GM21423 (cell line): Measurements from ENCODE around the gene NNAT.

Source experiments
- ATAC-seq: cut with Tn5 transposase; IDR thresholded peaks from one replicate; pipeline ENCODE4 v1.9.1; 2021; ENCODE audit warnings: mild to moderate bottlenecking, moderate library complexity; ENCODE audit not compliant: unreplicated experiment

Gene NNAT

DNA sequence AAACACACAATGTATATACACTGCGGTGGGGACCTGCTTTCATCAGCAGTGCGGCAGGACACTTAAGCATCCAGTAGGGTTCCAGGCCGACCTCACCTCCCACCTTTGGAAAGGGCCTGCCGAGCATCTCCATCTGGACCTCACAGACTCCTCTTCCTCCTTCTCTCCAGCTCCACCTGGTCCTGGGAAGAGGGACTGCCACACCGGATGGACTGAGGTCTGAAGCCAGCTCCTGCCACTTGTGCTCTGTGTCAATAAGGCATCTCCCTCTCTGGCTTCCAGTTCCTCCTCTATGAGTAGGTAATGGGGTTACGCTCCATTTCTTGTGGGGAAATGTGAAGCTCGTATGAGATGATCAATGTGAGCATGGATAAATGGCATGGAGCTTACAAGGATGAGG, 19.1 kb upstream of the NNAT start:
- ATAC-seq, result no peak

DNA sequence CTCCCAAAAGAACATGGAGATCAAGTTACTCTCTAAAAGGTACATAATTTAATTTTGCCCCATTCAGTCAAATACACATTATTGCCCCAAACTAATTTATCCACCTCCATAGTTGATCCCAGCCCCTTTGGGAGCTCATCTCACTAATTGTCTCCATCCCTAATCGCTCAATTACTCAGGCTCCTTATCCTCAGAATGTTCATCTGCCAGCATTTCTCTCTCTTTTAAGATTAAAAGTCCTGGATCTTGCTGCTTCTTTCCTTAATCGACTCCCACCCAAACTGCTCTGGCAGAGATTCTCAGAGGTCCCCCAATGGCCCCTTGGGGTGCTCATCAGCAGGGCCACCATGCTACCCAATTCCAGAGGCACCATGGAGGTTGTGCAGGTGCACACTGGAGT, 18.4 kb upstream of the NNAT start:
- ATAC-seq, result no peak

DNA sequence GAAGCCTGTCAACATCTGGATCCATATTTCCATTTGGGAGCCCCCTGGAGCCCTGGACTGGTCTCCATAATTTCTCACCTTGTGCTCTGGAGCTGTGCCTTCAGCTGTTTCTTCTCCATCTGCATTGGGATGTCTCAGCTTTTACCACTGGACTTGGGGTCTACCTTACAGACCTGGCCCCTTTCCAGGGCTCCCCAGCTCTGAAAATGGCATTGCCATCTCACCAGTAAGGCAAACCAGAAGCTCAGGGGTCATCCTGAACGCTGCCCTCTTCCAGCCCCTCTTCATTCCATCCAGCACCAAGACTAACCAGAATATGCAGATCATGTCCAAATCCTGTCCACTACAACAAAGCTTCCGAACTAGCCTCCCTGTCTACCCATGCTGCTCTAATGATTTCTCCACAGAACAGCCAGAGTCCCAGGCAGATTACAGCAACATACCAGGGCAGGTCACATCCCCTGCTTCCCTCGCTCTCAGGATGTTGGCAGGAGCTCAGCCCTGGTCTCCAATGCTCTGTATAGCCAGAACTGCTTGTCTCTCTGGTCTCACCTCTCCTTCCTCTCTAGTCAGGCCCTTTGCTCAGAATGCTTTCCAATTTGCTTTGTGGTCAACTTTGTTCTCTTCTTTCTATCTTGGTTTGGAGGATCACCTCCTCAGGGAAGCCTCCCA, 17.7 kb upstream of the NNAT start:
- no peak for ATAC-seq

DNA sequence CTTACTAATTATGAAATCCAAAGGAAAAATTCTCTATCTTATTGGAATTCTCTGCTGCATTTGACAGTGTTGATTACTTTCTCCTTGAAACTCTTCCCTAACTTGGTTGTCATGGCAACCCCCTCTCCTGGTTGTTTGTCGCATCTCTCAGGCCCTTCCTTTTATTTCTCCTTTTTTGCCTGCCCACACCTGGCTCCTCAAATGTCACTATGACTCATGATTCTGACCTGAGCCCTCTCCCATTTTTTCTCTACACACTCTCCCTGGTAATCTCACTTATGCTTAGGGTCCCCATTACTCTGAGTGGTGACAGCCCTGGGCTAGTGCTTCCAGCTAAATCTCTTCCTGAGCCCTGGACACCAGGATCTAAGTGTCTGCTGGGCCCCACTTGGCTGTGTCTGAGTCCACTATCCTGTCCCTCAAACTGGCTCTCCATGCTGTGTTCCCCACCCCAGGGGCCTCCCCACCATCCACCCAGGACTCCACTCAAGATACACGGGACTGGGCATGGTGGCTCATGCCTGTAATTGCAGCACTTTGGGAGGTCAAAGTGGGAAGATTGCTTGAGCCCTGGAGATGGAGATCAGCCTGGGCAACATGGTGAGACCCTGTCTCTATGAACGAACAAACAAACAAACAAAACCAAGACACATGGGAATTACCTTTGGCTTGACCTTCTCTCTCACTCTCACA, 16.5 kb upstream of the NNAT start:
- no peak for ATAC-seq

DNA sequence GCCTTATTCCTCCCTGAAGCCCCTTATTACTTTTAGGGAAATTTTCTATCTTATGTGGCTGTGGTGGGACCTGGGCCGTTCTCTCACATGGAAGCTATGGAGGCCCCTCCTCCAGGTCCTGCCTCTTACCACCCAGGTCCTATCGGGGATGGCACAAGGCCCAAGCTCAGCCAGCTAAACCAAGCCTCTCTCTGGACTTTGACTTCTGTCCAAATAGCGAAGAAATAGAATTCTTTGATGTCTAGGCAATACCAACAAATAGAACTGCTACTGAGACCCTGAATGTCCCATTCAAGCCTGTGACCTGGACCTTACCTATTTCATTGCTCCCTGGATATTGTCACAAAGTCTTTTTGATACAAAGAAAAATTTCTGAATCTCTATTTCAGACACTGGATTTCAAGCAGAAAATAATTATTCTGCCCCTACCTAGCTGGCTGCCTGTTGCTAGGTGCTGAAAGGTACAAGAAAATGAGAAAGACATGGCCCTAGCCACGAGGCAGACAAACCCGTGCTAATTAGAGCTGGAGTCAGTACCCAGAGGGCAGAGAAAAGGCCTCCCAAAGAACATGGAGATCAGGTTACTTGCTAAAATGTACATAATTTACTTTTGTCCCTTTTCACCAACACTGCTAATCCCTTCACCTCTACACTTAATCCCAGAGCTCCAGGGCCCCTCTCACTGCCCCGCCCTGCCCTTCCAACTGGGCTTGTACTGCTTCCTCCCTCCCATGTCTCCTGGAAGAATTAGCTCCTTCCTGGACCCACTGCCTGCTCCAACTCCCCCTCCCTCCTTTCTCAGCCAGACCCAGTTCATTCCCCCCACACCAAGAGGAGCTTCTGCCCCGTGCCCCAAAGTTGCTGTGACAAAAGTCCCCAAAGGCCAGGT, 15.5 kb upstream of the NNAT start:
- ATAC-seq, result no peak

DNA sequence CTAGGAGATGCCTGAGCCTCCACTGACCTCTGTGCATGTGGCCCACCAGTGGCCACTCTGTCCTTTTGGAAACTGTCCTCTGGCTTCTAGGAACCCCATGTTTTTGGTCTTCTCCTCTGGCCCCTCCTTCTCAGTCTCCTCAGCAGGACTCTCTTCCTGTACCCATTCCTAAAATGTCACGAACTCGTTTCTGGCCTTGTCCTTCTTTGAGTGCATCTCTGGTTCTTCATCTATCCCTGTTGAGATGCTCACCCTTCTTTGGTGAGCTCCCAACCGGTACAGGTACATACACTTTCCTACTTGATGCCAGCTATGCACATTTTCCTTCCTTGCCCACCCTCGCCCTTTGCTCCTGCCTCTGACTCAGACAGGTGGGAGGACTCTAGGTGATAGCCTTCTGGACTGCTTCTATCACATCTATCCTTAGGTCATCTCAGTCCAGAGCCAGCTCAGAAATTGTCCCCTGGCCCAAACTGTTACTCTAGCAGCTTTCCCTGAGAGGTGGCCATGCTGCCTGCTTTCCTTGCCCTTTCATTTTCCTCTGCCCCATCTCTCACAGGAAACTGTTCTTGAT, 14.8 kb upstream of the NNAT start:
- ATAC-seq, result no peak

DNA sequence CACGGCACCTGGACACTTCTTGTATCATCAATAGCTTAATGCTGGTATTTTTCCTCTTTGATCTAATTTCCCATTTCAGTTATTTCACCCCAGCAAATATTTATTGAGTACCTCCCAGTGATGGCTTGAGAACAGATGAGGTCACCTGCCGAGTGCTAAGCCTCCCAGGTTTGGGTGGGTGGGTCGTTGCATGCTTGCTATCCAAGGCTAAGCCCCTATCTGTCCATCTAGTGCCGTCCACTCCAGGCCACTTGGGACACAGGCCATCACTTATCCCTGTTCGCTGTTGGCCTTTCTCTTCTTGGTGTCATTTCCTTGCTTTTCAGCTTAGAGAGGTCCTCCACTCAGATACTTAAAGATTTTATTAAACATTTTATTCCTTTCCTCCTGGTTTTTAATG, 10.8 kb upstream of the NNAT start:
- ATAC-seq, result no peak

DNA sequence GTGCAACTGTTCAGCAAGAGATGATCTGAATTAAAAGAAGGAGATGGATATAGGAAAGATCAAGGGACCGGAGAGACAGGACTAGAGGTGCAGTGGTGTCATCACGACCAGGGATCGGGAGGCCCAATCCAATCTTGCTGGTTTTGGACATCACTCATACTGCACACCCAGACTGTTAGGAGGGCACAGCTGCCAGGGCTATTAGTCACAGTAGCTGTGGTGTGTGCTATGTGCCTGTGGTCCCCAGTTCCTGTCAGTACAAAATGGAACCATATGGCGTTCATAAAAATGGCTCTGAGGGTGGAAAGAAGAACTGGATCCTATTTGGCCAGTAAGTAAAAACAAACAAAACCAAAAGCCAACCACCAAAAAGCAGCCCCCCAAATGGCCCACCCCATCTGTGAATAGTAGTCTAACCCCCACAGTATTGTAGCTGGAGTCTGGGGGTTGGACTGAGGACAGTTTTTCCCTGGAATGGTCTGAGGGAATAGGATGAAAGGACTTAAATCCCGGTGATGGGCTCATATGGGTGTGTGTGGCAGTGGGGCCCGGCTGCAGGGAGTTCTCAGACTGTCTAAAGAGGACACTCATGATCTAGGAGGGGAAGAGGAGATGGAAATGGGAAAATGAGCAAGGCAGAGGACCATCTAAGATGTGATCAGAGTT, 9.3 kb upstream of the NNAT start:
- no peak for ATAC-seq

DNA sequence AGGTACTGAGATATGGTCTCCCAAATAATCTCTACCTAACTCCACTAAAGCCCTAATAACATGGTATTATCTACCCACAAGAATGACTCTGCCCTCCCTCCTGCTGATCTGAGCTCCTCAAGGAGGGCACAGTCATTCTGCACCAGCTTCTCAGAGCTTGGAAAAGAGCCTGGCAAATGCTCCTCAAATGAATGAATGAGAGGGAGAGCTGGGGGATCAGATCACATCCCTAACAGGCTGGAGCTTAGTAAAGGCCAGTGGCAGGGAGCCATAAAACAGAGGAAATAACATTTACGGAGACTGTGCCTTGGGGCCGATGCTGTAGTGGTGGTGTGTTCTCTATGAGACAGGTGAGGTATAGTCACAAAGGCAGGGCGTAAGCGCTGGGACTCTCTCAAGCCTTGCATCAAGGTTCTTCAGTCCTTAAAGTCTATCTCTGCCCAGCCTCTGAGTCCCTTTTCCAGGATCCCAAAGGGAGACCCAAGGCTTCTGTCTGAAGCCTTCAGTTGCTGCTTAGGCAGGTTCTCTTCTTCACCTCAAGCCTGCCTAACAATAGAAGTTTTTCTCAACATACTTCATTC, 7.2 kb upstream of the NNAT start:
- no peak for ATAC-seq

DNA sequence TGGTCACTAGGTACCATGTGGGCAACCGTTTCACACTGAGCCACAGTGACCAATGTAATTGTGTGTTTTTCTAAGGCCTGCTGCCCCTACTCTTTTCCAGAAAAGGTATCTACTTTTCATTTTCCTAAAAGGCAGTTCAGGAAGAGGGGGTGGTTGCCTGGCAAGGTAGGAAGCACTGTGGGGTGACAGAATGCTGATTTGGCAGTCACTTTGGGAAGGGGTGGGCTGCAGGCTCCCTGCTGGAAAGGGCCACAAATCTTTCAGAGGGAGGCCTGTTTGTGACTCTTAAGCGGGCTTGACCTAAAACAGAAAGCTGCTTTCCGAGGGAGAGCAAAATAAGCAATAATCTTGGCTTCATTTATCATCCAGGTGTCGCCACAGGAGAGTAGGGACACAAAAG, 5.2 kb upstream of the NNAT start:
- ATAC-seq, result no peak

DNA sequence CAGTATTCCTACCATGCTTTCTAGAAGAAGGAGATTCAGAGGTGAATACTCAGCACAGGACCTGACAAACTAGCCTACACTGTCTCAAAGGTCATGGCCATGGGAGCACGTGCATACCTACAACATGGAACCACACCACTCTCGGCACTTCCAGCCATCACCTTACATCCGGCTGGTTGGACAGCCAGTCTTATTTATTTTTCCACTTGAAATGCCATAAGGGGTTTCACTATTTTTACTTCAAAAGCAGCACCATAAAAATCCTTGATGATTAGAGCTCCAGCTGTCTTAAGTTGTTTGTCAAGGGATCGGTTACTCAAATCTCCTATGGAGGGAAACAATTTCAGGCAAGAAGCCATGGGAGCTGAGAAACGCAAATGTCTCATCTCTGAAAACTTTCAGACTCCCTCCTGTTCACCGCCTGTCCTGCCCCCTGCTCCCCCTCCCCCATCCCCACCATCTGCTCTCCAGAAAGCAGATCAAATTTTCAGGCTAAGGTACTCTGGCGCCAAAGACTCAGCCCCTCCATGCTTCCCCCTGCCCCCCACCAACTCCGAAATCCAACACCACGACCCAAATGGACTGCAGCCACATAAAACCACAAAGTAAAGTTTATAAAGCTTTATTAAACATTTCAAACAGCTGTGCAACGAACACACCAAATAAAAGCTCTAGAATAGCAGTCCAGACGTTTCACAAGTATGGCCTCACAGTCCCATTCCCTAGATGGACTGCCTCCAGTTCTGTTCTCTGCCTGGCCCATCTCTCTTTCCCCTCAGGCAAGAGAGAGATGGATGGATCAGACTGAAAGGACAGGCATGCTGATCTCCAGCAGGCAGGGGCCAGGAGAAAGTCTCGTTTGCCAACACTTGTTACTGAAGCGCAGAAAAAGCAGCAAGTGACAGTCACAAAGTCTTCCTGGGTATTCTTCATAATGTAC, 4.0 kb upstream of the NNAT start:
- no peak for ATAC-seq

DNA sequence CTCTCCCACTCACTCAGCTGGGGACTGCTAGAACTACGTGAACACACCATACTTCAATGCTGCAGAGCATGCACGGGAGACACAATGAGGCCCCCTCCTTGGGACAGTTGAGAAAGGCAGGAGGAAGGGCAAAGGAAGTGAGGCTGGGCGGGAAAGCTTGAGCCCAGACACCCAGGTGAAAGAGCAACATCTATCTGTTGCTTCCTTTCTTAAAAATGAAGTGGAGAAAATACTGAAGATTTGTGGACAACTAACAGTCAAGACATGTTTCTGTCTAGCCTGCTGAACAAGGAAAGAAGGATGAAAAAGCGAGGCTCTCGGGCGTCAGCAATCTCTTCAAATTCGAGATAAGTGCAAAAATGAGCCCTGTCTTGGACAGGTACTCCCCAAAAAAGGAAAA, 3.0 kb upstream of the NNAT start:
- ATAC-seq, result no peak

DNA sequence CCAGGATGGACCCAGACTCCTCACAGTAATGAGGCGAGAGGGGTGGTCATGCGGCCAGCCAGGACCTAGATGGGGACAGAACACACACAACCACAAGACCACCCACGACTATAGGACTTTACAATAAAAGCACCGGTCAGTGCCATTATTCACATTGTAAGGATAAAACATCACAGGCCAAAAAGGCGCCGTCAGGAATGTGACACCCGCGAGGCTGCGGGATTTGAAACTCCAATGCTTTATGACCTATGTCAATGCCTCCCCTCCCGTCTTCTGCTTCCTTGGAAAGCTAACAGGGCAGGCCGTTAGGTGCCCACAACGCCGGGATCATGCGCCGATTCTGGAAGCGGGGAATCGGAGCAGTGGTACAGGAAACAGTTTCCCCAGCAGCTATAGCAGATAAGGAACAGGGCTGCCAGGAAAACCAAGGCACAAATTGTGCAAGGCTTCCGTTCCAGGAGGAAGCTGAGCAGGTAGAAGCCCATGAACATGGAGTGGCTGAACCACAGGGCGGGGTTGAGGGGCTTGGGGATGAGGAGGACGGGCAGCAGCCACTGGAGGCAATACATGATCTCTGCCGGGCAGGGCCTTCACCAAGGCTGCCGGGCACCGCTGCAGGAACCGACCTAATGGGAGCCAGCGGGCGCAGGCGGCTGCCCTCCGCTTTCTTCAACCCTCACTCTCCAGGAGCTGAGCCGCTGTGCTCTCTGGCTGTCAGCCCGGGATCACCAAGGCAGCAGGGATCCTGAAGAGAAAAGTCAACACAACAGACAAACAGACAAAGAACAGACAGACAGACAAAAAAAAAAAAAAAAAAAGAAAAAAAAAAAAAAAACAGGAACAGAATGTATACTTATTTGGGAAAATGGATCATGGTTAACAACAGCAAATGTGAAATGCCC, 2.2 kb upstream of the NNAT start:
- ATAC-seq, result no peak

DNA sequence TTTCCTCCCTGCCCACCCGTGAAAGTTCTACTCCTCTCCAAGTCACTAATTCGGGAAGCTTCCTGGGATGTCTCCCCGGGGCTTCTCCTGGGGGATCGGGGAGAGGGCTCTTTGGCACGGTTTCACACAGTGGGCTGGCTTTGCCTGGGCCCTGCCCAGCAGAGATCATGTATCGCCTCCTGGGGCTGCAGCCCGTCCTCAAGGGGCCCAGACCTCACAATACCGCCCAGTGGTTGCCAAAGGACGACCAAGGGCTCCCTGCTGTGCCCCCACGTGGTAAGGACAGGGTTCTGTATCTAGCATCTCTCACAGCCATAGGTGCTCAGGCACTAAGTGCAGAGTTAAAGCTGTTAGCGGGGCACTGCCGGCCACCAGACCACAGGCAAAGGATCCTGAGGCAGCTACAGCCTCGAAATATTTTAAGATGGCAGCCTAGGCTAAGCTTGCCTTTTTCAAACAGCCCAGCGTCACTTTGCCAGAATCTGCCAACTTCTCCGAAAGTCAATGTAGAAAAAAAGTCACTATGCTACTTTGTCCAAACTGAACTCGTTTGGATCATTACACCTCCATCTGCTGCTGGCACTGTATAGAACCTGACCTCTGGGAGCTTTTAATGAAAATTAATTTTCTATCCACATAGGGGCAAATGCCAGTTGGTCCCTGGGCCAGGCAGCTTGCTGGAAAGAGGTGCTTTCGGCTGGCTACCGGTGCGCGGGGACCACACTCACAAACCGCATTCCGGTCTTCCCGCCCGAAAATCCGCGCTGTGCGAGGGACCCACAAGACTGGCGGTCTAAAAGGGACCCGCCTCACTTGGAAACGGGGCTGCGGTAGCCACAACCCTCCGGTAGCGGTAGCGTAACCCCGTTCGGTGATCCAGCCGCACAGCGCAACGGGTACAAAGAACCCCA, 1.3 kb upstream of the NNAT start:
- no peak for ATAC-seq

DNA sequence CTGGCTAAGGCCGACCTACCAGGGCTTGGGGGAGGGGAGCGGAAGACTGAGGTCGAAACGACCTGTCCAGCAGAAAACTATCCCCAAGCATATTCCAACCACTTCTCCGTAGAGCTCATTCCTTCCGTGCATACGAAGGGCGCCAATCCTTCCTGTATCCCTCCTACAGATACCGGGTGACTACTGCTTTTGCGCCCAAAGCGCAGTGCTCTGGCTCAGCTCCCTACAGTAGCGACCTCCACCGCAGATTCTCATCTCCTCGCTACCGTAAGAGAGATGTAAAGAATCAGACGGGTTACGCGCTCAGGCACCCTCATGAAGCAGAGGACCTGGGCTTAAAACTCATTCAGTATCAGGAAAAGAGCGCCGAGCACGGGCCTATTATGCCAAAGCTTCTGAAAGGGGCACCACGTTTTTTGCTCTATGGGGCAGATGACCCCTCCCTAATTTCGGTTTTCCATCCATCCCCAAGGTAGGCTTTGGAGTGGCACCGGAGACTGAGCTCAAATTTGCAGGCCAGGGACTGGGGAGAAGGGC, 563 bp upstream of the NNAT start:
- ATAC-seq, result no peak

DNA sequence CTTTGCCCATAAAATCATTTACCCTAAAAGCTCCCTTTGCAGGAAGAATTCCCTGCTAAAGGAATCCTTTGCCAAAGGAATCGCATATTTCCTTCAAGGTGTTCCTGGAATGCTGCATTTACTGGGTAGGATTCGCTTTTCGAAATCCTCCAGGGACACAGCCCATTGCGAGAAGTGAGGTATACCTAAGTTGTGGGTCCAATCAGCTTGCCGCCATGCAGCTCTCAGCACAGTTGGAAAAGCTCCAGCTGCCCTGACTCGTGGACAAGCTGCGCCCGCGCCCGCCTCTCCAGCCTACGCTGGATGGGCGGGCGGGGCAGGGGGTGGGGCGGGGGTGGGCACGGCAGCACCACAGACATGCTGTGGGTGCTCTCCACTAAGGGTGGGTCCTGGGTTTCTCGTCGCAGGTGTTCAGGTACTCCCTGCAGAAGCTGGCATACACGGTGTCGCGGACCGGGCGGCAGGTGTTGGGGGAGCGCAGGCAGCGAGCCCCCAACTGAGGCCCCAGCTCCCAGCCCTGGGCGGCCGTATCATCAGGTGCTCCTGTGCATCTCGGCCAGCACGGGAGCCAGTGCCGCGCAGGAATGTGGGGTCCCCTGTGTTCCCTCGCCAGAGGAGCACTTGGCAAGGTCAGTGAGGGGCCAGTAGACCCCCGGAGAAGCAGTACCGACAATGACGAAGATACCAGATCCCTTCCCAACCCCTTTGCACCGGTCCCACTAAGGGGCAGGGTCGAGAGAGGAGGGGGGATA, 1.4 kb downstream of the NNAT start:
- ATAC-seq, result no peak

DNA sequence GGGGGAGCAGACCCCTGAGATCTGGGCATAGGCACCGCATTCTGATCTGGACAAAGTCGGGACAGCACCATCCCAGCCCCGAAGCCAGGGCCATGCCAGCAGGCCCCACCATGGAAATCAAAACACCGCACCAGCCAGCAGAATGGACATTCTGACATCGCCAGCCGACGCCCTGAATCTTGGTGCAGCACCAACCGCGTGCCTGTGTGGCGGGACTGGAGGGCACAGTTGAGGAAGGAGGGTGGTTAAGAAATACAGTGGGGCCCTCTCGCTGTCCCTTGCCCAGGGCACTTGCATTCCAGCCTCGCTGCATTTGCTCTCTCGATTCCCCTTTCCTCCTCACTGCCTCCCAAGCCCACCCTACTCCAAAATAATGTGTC, 2.0 kb downstream of the NNAT start:
- no peak for ATAC-seq
